Kidney tubule cell (primary cell): ENCODE measurements around the gene TIMM8A.
"Not testable (repeated sequence)": the region's sequence is repeated elsewhere in the genome, so short reads cannot be mapped to it uniquely, and the experiment has no call there.

Experiments used
- DNase-seq: peaks from one replicate; pipeline ENCODE4 v3.0.0-alpha.2; 2018; ENCODE audit warnings: low spot score

The TIMM8A gene

GRCh38 chrX:101359966-101360365 lies 11.4 kb upstream of the TIMM8A start:
- peak; percentile 39 for DNase-seq

GRCh38 chrX:101357166-101357795 lies 8.7 kb upstream of the TIMM8A start:
- DNase-seq = peak; percentile 9

GRCh38 chrX:101349193-101349562 lies 636 bp upstream of the TIMM8A start:
- DNase-seq = no peak

- DNase-seq = peak; percentile 8
These were observed 587 bp downstream of the TIMM8A start for GRCh38 chrX:101347859-101348451.

GRCh38 chrX:101337776-101338271 lies 10.7 kb downstream of the TIMM8A start:
- DNase-seq = no peak

GRCh38 chrX:101334310-101334709 lies 14.2 kb downstream of the TIMM8A start:
- not testable (repeated sequence) for DNase-seq

GRCh38 chrX:101326600-101326999 lies 21.9 kb downstream of the TIMM8A start:
- DNase-seq = not testable (repeated sequence)

GRCh38 chrX:101303790-101304189 lies 44.8 kb downstream of the TIMM8A start:
- DNase-seq = no peak
